Tibial nerve (tissue), 4 donors: ENCODE measurements around the gene EEPD1.

ENCODE experiments used
- CTCF ChIP-seq, 5 experiments: fragments of 200-600 bp in 3 of 5; fragments of 450-650 bp in 2 of 5; sonication (generic) in 3 of 5; IDR thresholded peaks; one replicate each; pipeline ENCODE4 v1.5.1; 2016 to 2019; ENCODE audit warnings: antibody characterized with exemption in 5 of 5, mild to moderate bottlenecking in 3 of 5, moderate library complexity in 2 of 5
- EP300 ChIP-seq, 2 donors: sonication (generic); formaldehyde crosslinking; IDR thresholded peaks; one replicate each; pipeline ENCODE4 v1.6.1; 2017; ENCODE audit warnings: antibody characterized with exemption in 2 of 2, mild to moderate bottlenecking in 1 of 2
- POLR2A ChIP-seq, 2 donors: fragments of 450-650 bp; IDR thresholded peaks; one replicate each; pipeline ENCODE4 v1.6.1; 2017; ENCODE audit warnings: antibody characterized with exemption in 2 of 2, mild to moderate bottlenecking in 2 of 2, moderate library complexity in 2 of 2

DNA sequence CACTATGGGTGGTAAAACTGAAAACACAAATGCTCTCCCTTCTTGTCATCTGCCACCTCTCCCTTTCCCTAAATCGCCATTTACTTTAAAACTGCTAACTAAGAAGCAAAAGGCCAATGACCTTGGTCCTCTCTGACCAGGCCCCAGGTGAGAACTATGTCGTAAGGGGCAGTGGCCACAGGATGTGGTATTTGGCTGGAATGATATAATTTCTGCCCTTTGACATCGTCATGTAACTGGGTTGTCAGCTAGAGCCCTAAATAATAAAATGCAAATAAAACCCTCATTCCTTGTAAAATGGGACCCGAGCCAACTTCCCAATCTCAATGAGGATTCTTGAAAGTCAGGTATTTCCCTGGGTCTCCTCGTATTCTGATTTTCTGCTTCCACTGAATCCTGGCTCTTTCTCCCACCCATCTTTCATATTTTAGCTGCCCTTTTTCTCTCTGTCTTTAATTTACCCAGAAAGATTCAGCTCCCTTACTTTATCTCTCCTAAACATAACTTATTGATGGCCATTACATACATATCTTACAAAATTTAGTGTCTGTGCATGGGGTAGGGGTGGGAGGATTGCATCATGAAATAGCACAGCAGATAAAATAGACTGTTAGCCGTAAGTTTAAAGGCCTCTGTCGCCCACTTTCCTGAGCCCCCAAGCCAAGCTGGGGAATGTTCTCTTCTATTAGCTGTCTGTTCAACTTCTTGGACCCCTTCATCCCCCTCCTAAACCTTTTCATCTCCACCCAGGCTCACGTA lies 3.2 kb upstream of the EEPD1 start:
- no peak for TF ChIP-seq CTCF (IDR thresholded peaks at IDR 0.05)
- no peak for TF ChIP-seq POLR2A (IDR thresholded peaks at IDR 0.05)
- TF ChIP-seq EP300 (IDR thresholded peaks at IDR 0.05) = no peak
